ENCODE measurements around the gene VAV2.

Gene VAV2

DNA sequence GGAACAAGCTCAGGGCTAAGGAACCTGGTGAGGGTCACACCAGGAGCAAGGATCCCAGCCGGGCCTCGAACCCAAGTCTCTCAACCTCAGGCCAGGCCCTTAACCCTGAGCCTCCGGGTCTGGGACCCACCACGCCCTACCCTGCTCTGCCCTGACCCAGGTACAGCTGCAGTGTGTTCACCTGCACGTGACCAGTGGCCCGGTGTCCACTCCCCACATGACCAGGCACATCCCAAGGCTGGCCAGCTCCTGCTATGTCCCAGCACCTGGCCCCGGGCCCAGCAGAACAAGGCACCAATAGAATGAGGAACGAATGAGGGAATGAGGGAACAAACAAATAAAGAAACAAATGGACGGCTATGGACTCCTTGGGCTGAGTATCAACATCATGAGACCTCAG is 142.0 kb downstream of the VAV2 start:
- DNase-seq (ENCODE audit: low read depth) = no peak

DNA sequence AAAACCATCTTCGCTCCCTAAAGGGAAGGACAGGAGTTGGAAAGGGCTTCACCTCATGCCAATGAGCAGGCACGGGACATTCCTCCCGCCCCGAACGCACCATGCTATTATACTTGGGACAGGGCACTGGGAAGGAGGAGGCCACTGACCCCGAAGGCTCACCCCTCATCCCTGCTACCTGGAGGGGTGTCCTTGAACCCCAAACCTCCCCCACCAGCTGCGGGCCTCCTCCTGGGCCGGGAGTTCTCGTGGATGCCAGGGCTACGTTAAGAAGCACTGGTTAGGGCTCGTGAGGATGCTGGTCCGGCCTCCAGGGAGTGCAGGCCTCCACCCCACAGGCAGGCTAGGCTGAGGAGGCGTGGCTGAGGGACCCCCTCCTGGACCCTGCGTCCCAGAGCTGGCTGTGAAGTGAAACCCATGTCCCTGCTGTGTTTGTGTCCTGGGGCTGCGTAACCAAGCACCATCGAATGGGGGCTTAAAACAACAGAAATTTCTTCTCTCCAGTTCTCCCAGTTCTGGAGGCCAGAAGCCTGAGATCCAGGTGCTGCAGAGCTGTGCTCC is 142.9 kb downstream of the VAV2 start:
- DNase-seq (ENCODE audit: low read depth) = no peak

DNA sequence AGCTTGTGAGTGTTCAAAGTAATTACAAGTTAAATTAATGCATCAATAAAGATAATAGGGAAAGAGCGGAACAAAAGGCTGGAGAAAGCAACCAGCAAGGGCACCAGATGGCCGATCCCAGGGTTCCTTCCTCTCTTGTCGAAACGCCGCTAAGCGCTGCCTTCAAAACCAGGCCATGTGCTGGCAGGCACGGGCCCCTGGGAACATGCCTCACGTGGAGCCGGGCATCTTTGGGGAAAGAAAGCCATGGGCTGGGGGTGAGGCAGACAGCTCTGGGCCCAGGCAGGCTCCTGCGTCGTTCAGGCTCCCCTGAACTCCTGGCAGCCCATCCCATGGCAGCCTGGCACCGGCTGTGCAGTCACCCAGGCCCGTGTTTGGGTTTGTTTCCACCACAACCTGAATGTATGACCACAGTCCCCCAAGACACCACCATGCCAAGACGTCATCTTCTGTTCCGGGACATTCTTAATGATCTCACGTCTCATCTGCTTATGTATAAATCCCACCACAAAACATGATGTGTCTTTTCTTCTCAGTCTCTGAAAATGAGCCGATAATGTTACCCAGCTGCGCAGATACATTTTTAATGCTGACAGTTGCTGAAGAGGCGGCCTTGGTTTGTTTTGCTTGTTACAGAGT is 143.5 kb downstream of the VAV2 start:
- DNase-seq (ENCODE audit: low read depth) = no peak

- DNase-seq (ENCODE audit: low read depth) = no peak
These were observed 145.5 kb downstream of the VAV2 start for GRCh38 chr9:133846483-133847090.

DNA sequence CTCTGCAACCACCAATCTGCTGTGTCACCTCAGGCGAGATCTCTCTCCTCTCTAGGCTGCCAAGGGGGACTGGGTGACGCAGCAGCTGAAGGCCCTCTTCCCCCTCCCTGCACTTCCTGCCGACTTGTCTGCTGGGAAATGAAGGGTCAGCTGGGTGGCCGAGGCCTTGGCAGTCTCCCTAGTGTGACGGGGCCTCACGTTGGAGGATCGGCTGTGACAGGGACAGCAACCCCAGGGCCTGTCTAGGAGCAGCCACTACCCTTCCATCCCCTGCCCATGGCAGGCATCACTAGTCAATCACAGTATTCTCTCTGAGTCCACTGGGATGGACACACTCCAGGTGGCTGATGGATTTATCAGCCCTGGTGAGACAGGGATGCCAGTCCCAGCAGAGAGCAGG is 146.7 kb downstream of the VAV2 start:
- no peak for DNase-seq (ENCODE audit: low read depth)

DNA sequence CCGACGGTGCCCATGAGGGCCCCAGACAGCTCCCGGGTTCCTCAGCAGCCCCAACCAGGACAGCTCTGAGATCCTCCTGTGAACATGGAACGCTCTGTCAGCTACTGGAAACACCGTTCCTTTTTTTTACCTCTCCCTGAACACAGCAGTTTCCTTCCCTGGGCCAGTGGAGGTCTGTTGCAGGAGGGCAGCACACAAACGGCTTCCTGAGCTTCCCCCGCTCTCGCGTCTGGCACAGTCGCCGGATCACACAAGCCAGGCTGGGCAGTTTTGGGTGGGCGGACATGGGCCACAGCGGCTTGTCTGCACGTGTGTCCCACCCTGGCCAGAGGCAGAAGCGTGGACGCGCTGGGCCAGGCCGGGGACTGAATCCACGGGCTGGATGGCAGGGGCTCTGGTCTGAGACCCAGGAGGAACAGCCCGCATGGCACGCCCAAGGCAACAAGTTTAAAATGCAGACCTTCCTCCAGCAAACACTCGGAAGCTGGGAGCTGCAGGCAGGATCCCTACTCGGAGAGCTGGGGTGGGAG is 147.2 kb downstream of the VAV2 start:
- DNase-seq (ENCODE audit: low read depth) = no peak

- no peak for DNase-seq (ENCODE audit: low read depth)
These were observed 147.7 kb downstream of the VAV2 start for GRCh38 chr9:133844398-133844784.

GRCh38 chr9:133843751-133844397 is 148.2 kb downstream of the VAV2 start:
- DNase-seq (ENCODE audit: low read depth) = no peak

DNA sequence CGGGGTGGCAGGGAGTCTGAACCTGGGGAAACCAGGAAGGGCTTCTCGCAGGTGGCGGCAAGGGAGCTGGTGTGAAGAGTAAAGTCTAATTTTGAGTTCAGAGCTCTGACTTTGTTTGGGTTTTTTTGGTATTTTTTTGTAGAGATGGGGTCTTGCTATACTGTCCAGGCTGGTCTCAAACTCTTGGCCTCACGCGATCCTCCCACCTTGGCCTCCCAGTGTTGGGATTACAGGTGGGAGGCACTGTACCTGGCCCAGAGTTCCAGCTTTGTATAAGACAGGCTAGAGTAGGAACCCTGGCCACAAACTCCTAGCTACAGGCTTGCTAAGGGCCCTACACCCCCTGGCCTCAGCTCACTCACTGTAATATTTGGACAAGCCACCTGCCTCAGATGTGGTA is 148.9 kb downstream of the VAV2 start:
- DNase-seq (ENCODE audit: low read depth) = no peak

DNA sequence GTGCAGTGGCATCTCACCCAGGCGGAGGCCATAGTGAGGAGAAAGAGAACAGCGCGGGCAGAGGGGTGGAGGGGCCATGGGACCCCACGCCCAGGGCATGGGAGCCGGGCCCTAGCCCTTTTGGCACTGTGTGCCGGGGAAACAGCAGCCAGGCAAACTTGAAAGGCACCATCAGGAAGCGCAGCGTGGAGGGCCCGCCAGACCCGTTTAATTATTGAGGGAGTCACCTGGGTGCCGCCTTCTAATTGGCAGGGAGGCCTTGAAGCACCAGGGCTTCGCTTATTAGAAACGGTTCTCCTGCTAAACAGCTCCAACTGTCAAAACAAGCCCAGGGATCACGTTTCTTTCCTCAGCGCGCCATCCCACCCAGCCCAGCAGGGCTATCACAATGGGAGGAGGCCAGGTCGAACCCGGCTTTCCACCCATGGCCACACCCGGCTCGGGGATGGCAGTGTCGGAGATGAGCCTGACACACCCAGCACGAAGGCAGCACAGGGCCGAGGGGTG is 149.3 kb downstream of the VAV2 start:
- no peak for DNase-seq (ENCODE audit: low read depth)

- DNase-seq (ENCODE audit: low read depth) = no peak
These were observed 149.9 kb downstream of the VAV2 start for GRCh38 chr9:133842174-133842573.

GRCh38 chr9:133841167-133841812 is 150.8 kb downstream of the VAV2 start:
- DNase-seq (ENCODE audit: low read depth) = no peak

DNA sequence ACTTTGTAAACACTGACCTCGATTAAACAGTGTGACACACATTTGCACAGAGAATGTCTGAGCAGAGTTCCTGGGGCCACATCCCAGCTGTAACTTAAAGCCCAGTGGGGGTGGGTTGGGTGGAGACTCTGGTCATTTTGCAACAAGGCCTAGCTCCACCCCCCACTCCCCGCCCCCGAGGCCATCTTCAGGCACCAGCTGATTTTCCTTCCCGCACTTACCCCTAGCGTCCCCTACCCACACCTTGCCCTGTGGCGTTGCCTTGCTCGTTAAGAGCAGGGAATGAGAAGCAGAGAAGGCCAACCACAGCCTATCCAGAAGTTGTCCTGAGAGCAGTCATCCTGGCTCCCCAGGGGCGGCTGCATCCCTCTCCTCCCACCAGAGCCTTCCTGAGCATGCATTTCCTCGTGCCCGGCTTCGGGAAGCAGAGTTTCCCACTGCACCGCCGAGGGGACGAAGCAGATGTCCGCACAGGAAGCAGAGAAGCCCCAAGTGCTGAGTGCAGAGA is 152.2 kb downstream of the VAV2 start:
- no peak for DNase-seq (ENCODE audit: low read depth)

GRCh38 chr9:133838859-133839507 is 153.1 kb downstream of the VAV2 start:
- DNase-seq (ENCODE audit: low read depth) = no peak

GRCh38 chr9:133837627-133838597 is 154.2 kb downstream of the VAV2 start:
- no peak for DNase-seq (ENCODE audit: low read depth)

DNA sequence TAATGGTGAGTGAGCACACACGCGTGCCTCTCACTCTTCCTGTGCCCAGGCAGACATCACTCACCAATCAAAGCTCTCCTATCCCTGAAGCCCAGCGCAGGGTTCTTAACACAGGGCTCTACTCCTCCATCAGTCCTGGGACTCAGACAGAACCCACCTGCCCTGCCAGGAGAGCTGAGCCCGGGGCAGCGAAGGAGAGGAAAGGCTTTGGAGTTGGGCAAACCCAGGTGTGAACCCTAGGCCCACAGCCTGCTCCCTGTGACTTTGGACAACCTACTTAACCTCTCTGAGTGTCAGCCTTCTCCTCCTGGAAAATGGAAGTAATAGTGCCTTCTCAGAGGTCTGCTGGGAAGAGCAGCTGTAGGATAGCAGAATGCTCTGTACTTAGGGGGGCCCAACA is 155.3 kb downstream of the VAV2 start:
- no peak for DNase-seq (ENCODE audit: low read depth)

DNA sequence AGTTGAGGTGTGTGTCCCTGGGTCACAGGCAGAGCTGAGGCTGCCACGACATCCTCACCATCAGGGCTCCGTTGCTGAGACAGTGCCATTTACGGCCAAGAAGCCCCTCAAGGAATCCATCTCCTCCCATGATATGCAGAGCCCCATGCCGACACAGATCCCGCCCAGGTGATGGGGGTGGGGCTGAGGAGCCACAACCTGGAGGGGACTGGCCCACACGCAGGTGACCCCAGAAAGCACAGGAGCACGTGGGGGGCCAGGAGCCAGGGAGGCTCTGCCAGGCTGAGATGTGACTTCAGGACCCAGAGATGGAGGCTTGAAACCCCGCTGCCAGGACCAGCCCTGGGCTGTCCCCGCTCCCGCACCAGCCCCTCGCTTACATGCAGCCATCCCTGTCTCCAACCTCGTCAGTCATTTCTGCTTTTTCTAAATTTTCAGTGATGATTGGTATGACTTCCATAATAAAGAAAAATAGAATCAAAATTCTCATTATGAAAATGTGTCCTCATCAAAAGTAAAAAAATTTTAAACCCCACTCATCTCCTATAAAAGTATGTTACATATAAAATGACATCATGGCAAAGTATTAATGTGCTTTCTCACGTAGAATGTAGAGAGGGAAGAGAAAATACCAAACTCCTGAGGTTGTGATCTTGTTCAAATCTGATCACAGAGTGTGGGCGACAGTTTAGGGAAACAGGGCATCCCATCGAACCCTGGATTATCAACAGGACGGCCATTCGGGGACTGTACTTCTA is 155.9 kb downstream of the VAV2 start:
- no peak for DNase-seq (ENCODE audit: low read depth)

DNA sequence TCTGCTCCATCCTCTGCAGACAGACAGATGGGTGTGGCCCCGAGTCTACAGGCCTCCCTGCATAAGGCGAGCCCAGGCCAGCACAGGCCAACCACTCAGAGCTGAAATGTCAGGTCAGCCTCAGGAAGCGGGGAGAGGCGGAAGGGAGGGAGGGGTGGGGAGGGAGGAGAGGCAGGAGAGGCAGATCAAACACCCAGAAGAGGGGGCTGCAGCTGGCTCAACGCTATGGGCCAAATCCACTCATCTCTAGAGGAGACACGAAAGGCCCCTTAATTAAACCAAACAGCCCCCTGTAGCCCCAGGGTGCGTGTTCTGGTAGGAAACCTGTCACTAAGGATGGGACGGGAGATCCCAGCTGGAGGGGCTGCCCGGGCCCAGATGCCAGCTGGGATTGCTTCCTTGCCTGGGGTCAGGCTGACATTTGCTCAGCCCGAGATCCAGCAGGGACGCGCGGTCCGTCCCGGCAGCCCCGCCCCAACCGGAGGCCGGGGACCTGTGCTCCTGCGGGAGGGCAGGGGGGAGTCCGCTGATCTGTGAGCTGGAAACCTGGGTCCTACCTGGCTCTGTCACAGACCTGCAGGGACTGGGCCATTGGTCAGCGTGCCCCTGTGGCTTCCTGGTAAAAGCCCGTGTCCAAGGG is 156.7 kb downstream of the VAV2 start:
- DNase-seq (ENCODE audit: low read depth) = no peak

Data from activated T-cell treated with anti-CD3 and anti-CD28 coated beads for 1 hour (primary cell).